ENCODE measurements around the gene PRTFDC1.

GRCh38 chr10:24983130-24983529 lies 30.7 kb upstream of the PRTFDC1 start:
- TF ChIP-seq, protein P1, sequence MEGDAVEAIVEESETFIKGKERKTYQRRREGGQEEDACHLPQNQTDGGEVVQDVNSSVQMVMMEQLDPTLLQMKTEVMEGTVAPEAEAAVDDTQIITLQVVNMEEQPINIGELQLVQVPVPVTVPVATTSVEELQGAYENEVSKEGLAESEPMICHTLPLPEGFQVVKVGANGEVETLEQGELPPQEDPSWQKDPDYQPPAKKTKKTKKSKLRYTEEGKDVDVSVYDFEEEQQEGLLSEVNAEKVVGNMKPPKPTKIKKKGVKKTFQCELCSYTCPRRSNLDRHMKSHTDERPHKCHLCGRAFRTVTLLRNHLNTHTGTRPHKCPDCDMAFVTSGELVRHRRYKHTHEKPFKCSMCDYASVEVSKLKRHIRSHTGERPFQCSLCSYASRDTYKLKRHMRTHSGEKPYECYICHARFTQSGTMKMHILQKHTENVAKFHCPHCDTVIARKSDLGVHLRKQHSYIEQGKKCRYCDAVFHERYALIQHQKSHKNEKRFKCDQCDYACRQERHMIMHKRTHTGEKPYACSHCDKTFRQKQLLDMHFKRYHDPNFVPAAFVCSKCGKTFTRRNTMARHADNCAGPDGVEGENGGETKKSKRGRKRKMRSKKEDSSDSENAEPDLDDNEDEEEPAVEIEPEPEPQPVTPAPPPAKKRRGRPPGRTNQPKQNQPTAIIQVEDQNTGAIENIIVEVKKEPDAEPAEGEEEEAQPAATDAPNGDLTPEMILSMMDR (conservative IDR thresholded peaks at IDR 0.05 in 1 of 2, IDR thresholded peaks at IDR 0.05 in 1 of 2; ENCODE audit: low read depth in 1 of 2, low read length in 2 of 2), result no peak
- TF ChIP-seq EZH2 (IDR thresholded peaks at IDR 0.05; ENCODE audit: low read length, missing control alignments), result no peak
